GM19328 (cell line): ENCODE data around the gene ZNF385C.

Experiments
- ATAC-seq: cut with Tn5 transposase; IDR thresholded peaks from one replicate; pipeline ENCODE4 v1.9.1; 2021; ENCODE audit warnings: mild to moderate bottlenecking, moderate library complexity; ENCODE audit not compliant: unreplicated experiment

Gene ZNF385C

GRCh38 chr17:42079541-42079940, 18.7 kb downstream of the ZNF385C start:
- ATAC-seq: no peak

- ATAC-seq: no peak
Observed at GRCh38 chr17:42078396-42079043, 19.8 kb downstream of the ZNF385C start.

DNA sequence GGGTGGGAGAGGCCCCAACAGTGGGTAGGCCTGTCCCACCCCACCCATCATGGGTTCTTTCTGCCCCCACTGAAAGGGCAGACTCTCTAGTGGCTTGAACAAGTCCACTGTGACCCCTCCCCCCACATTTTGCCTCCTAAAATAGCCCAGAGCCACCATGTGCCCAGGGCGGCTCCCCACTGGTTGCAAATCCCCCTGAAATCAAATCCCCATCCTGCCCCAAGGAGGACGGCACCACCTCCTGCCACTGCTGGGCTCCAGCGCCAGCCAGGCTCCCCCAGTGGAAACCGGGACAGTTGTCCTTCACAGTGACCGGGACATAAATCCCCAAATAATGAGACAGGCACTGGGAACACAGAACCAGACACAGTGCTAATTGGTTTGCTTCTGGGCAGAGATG, 20.5 kb downstream of the ZNF385C start:
- ATAC-seq: no peak

GRCh38 chr17:42076797-42077559, 21.3 kb downstream of the ZNF385C start:
- ATAC-seq: no peak

DNA sequence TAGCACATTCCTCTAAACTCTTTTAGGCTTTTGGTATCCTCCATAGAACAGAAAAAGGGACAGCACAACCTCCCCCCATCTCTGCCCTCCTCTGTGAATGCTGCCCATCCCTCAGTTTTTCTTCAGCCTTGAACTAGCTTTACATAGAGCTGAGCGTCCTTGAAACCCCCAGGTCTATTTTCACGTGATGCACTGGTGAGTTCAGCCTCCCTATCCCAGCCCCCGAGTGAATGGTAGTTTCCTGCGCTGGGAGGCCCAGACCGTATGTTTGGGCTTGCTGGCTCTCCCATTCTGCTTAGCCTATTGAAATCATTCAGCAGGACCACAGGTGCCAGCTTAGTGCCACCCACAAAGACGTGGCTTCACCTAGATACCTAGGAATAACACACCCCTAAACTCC, 22.5 kb downstream of the ZNF385C start:
- ATAC-seq: no peak

DNA sequence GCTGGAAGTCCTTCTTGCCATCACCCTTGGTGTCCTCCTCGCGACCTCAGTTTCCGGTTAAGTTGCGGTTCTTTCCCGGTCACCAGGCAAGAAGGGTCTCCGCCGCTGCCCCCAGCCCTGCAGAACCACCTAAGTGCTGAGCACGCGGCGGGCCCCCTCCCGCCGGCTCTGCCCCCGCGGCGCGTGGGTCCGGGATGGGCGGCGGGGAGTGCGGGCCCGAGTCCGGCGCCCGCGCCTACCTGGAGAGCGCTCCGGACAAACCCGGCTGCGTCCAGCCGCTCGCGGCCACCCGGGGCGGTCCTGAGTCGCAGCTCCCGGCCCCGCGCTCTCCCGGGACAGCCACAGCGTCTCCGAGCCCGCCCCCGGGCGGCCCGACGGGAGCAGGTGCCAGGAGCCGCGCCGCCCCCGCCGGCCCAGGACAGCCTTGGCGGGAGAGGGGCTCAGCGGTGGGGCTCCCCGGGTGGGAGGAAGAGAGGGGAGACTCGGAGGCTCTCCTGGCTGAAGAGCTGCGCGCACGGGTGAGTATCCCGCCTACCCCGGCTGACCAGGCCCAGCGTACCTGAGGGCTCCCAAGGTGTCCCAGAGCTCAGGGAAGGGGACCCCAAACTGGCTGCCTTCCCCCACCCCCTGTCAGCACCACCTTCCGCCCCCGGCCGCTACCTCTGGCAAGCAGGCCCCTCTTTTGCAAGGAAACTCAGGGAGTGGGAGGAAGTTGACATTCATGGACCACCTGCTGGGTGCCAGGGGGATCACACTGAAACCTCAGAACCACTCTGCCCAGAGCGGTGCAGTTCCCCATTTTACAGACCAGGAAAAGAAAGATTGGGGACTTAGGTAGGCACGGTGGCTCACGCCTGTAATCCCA, 25.7 kb downstream of the ZNF385C start:
- no peak for ATAC-seq

DNA sequence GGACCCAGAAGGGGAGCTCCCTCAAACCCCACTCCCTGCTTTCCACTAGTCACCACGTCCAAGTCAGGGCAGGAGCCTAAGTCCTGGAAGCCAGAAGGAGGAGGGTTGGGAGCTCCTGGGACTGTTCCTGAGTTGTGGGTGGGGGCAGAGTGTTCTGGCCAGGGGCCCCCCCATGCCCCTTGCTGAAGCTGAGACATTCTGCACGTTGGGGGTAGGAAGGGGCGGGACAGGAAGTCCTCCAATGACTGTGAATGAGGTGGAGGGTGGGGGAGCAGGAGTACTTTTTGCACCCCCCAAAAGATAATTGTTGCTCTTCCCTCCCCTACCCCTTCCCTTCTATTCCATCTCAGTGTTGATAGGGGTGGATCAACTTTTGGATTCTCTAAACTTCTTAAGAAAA, 26.5 kb downstream of the ZNF385C start:
- ATAC-seq: no peak

DNA sequence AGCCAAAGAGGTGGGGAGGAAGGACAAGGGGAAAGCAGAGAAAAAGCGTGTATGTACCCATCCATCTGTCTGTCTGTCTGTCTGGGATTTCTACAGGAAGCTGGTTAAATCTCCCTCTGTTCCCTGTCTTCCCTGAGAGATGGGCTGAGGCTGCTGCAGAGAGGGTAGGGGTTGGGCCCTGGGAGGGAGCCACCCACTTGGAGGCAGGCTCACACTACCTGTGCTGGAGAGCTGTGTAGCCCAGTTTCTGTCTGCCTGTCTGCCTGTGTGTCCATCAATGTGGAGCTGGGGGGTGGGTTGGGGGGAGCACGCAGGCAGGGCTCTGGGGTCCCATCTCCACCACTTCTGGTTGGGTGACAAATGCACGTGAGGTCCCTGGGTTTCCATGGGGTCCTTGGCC, 29.3 kb downstream of the ZNF385C start:
- ATAC-seq: no peak

DNA sequence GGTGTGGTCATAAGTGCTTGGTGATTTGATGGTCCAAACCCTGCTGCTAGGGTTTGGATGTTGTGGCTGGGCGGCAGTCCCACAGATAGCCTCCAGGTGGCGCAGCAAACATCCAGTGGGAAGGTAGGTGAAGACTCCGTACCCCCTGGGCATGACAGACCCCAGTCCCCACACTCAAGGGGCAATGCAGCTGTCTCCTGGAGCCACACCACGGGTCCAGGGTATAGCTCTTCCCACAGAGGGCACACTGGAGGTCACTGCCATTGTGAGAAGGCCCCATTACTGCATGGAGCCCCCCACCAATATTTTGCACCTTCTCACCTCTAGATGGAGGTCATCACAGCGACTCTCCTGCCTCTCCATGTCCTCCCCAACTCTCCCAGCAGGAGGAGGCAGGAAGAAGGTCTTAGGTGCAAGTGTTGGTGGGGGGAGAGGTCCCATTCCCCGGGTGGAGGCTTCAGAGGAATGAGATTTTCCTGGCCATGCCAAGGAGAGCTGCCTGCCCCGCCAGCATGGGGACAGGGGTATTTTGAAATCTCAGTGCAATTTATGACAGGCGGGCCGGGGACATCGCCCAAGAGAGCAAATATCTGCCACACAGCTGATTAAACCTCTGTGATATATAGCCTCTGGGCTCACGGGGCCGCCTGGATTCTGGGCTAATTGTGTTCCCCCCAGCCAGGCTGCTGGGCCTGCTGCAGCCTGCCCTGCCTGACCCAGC, 30.7 kb downstream of the ZNF385C start:
- ATAC-seq: no peak

GRCh38 chr17:42065201-42065600, 33.1 kb downstream of the ZNF385C start:
- ATAC-seq: no peak

DNA sequence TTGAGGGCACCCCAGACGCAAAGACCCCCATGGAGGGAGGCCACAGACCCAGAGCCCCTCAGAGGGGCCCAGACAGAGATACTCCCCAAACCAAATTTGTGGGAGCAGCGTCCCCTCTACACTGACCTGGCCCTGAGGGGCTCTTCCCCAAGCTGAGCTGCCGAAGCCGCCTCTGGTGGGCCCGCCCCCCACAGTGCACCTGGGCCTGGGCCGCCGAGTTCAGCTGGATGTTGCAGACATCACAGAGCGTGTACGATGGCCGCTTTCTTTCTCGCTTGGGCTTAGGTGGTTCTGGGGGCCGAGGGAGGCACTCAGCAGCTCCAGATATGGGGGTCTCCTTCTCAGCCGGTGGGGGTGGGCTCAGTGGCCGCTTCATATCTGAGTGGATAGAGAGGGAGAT, 35.6 kb downstream of the ZNF385C start:
- ATAC-seq: no peak

- ATAC-seq: no peak
Observed at GRCh38 chr17:42061646-42062487, 36.4 kb downstream of the ZNF385C start.

GRCh38 chr17:42060231-42060630, 38.0 kb downstream of the ZNF385C start:
- no peak for ATAC-seq

DNA sequence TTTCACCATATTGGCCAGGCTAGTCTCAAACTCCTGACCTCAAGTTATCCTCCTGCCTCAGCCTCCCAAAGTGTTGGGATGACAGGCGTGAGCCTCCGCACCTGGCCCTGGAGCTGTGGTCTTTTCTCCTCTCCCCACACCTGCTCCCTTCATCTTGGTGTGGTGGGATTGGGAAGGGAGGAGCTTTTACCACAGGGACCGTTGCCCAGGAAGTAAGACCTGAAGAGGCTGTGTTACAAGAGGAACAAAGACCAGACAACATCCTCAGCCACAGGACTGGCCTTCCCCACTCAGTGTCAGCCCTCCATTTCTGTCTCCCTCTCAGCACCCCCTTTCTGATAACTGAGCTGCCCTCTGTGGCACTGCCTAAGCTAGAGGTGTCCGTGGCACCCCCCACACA, 38.5 kb downstream of the ZNF385C start:
- no peak for ATAC-seq

- ATAC-seq: no peak
Observed at GRCh38 chr17:42058063-42058462, 40.2 kb downstream of the ZNF385C start.

GRCh38 chr17:42056635-42057034, 41.6 kb downstream of the ZNF385C start:
- no peak for ATAC-seq

DNA sequence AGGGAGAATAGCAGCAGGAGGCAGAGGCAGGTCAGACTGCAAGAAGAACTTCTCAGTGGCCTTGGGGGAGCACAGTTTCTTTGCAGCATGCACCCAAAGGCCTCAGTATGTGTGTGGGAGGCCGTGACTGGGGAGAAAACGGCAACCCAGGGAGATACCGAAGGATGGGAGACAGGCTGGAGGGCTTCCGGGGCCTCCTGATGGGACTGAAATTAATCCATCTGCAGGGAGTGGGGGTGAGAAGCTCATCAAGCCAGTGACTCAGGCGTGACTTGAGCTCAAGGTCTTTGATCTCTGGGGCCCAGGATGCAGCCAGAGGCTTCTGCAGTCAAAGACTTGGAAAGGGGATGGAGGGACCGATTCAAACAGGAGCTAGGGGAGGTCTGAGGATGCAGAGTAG, 42.8 kb downstream of the ZNF385C start:
- no peak for ATAC-seq

DNA sequence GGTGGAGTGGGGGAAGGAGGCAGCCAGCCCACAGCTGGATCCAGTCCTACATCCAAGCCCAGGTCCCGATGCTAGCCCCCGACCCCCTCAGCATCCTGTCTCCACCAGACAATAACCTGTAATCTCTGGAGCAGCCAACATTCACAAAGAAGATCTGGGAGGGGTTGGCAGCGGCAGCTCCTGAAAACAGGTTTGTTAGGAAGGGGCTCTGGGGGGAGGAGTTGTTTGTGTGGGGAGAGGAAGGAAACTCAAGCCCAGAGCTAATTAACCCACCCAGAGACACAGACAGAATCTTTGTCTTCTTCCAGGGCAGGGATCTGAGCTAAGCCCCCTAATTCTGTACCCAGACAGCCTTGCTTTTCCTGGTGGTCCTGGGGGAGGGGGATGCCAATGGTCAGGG, 43.2 kb downstream of the ZNF385C start:
- ATAC-seq: no peak

DNA sequence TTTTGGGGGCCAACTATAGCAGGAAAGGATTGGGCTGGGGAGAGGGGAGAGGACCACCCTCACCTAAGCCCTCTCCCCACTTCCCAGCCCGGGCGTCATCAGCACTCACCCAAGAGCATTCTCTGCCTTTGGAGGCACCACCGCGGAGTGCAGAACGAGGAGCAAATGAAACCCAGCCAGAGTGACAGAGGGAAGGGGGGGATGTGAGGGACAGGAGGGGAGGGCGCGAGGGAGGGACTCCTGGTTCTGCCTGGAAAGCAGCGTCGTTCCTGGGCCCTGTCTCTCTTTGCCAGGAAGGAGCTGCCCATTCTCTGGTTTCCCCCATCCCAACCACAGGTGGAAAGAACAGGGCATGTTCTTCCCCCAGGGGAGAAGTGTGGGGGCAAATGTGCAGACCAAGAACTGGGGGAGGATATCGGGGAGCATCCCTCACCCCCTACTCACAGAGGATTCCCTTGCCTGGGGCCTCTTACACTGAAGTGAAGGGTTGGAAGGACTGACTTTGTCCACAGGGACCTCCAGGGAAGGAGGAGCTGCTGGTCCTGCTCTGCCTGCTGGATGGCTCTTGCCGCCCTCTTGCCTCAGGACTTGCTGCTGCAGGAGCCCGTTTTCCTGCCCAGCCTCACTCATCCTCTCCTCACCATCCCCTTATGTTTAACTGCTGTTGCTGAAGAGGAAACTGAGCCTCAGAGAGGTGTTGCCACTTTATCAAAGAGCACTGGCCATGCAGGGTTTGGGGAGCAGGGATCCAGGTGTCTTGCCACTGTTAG, 44.4 kb downstream of the ZNF385C start:
- ATAC-seq: no peak
